Prostate gland (tissue), 2 donors: ENCODE measurements around the gene FAXC.

Source experiments
- CTCF ChIP-seq, 4 experiments: fragments of 200-600 bp in 2 of 4; fragments of 450-650 bp in 2 of 4; sonication (generic) in 2 of 4; IDR thresholded peaks; 1 replicate in 3 of 4; 2 replicates in 1 of 4; pipeline ENCODE4 v1.5.1; 2016 to 2019; ENCODE audit warnings: antibody characterized with exemption in 4 of 4, mild to moderate bottlenecking in 2 of 4, moderate library complexity in 2 of 4
- POLR2A ChIP-seq: fragments of 450-650 bp; IDR thresholded peaks from one replicate; pipeline ENCODE4 v1.6.1; 2016; ENCODE audit warnings: antibody characterized with exemption, mild to moderate bottlenecking
- POLR2AphosphoS5 ChIP-seq: sonication (generic); formaldehyde crosslinking; IDR thresholded peaks from one replicate; pipeline ENCODE4 v1.6.1; 2017; ENCODE audit warnings: antibody characterized with exemption

GRCh38 chr6:99397287-99397686 is 47.8 kb upstream of the FAXC start:
- TF ChIP-seq CTCF (IDR thresholded peaks at IDR 0.05) (no peak), POLR2AphosphoS5 (no peak), POLR2A (no peak)
